NCI-H510A treated with DMSO at 0.1 percent for 48 hours (cell line): ENCODE data around the gene MYRFL.
"Not testable (repeated sequence)": the region's sequence is repeated elsewhere in the genome, so short reads cannot be mapped to it uniquely, and the experiment has no call there.

Source experiments
- DNase-seq: peaks from one replicate; lab custom pipeline; 2025; lab: John Stamatoyannopoulos, UW

MYRFL gene

DNA sequence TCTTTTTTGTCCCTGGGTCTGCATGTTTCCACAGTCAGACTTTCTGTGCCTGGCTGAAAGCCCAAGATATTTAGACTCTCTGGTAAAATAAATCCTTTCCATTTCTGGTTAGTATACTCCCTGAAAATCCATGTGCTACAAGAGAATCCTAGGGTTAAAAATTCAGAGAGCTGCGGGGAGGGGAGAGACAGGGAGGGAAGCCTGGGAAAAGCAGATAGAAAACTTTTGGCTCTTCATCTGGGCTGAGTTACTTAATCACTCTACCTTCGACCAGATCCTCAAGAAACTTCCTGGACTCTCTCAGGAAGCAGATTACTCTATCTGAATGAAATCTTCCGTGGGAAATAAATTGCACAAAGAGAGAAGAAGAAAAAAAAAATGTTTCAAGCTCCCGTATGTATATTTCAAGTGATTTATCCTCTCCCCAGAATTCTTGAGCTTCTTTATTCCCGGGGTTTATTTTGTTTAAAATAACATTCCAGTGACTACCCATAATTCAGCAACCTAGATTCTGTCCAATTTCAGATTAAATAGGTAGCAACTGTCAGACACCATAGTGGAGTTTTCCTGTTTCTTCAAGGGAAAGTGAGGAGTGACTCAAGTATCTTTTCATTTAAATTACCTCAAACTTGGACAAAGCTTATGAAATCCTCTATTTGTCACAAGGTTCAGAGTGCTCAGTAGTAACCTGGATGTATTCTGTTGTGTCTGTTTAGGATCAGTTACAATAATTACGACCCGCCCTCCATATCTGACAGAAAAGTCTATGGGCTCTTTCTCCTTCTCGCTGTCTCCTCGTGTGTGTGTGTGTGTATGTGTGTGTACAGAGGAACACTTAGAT lies 163.7 kb downstream of the MYRFL start:
- no peak for DNase-seq

DNA sequence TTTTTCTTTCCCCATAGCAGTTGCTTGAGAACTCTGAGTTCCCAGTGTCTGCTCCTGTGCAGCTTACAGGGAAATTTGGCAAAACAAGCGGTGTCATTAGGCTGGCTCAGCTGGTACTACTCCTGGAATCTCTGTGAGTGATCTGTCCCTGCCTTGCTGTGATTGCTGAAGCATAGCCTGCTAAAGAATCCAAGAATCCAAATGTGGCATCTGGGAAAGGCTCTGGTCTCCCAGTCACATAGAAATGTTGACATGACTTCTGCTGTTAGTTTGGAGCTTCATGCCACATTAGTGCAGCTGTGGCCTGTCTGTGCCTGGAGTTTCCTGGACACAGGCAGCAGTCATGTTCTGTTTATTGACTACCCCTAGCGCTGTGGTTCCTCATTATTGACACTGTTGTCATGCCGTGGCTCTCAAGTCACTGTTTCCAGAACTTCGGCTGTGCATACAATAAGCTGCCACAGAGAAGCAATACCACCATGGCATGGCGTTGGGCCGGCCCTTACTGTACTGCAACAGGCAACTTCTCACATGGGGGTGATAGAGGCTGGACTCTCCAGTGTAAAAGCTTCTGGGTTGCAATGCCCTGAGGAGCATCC lies 166.8 kb downstream of the MYRFL start:
- DNase-seq: peak; percentile 33

DNA sequence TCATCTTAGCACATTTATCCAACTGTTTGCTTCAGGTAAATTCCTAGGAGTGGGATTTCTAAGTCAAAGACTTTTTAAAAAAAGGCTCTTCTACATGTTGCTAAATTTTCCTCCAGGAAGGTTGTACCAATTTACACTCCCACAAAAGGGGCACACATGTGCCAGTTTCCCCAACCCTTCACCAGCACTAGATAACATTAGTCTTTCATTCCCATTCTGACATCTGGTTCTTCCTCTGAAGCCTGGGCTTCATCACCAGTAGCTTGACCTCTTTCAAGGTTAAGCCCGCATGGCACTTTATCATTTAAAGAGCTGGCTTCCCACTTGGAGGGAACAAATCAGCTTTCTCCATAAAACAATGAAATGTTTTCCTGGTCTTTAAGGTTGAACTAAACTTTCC lies 168.4 kb downstream of the MYRFL start:
- no peak for DNase-seq

GRCh38 chr12:69994086-69994485 lies 169.1 kb downstream of the MYRFL start:
- not testable (repeated sequence) for DNase-seq

GRCh38 chr12:69994724-69995173 lies 169.7 kb downstream of the MYRFL start:
- DNase-seq: no peak

- DNase-seq: no peak
Measured at GRCh38 chr12:69996241-69996640, 171.2 kb downstream of the MYRFL start.

DNA sequence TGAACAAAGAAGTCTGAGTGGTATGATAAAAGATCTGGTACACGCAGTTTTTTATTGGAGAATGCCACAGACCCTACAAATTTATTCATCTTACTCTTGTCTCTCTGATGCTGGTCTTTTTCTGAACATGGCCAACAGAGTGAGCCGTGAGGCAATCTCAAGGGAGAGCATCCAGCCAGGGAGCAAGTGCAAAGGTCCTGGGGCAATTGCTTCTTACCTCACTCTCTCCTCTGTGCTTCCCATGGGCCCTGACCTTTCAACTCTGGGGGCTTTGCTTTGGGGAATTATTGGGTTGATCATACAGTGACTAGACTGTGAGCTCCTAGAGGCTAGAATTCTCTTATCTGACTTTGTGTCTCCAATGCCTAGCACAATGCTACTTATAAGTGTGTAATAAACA lies 171.7 kb downstream of the MYRFL start:
- DNase-seq: no peak

DNA sequence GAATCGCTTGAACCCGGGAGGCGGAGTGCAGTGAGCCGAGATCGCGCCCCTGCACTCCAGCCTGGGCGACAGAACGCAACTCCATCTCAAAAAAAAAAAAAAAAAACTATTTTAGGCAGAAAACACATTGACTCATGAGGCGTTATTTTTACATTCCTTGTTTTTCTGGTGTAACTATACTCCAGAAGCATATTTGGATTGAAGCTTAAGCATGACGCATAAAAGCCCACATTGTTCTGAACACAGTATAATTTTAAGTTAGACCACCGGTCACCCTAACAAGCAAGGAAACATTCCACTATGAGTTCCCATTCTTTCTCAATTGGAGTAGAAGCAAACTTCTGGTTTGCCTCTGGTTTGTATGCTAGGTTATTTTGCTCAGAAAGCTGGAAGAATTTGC lies 173.0 kb downstream of the MYRFL start:
- no peak for DNase-seq

DNA sequence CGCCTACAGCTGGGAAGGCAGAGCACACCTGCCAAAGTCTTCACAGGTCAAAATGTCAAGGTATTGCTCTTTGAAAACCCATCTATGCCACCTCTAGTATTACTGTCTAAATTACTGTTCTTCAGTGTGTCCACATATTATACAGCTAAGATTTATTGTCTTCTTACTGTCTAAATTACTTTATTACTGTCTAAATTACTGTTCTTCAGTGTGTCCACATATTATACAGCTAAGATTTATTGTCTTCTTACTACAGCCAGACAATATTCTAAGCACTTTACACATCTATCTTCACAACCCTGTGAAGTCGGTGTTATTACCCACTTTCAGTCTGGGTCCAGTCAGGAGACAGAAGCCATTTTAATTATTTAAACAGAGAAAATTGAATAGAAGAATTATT lies 173.9 kb downstream of the MYRFL start:
- peak; percentile 47 for DNase-seq

DNA sequence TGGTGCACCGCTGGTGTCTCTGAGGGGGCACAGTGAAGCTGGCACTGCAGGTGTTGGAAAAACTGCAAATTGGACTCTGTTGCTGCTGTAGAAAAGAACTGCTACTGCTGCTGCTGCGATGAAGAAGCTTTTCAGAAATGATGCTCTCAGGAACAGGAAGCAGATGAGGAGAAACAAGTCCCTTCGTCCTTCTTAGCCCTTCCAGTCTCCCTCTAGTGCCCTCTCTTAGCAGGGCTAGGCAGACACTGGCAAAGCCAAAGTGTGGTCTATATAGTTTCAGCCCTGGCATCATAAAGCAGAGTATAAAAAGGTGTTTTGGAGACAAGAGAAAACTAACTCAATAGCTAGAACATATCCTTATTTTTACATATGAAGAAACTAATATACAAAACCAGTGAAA lies 174.5 kb downstream of the MYRFL start:
- peak; percentile 73 for DNase-seq

- peak; percentile 63 for DNase-seq
Measured at GRCh38 chr12:70002097-70002911, 177.3 kb downstream of the MYRFL start.

- peak; percentile 63 for DNase-seq
Measured at GRCh38 chr12:70002912-70003255, 177.9 kb downstream of the MYRFL start.

DNA sequence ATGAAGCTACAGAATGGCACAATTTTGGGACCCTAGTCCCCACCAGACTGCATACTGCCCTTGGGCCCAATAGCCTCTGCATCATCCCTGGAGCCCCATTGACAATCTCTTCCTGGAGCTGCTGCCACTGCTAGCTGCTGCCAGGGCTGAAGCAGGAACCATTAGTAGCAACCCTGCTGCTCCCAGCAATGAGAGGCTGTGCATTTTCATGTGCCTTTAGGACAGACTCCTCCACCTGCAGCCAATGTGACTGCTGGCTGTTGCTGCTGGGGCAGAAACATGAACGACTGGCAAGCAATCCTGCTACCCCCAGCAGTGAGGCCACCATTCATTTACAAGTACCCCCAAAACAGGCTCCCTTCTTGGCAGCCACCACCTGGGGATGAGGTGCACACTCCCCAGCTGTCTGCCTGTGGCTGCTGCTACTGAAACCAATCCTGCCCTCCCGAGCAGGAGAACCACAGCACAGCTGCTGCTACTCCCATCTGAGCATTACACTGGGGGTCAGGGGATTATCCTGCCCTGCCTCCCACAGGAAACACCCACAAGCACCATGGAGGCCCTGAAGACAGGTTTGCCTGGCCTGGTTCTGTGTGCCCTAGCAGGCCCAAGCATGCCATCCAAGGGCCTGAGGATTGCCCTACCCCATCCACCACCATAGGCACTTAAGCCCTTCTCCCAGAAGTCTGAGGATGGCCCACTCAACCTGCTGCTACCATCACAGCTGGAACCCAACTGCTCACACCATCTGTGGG lies 181.0 kb downstream of the MYRFL start:
- DNase-seq: peak; percentile 15

- DNase-seq: no peak
Measured at GRCh38 chr12:70006619-70006973, 181.6 kb downstream of the MYRFL start.

- DNase-seq: peak; percentile 53
Measured at GRCh38 chr12:70007687-70008086, 182.7 kb downstream of the MYRFL start.
